GM10248 (cell line): ENCODE measurements around the gene STAMBPL1.

Experiments used
- CTCF ChIA-PET: fragments of 300-600 bp; sonication (Branson Sonifier 250); formaldehyde crosslinking; extraction: SDS; loops from one replicate; lab custom pipeline; 2021; ENCODE audit warnings: antibody characterized with exemption; lab: Yijun Ruan, JAX
- POLR2A ChIA-PET: fragments of 350-650 bp; sonication (Branson Sonifier 250); formaldehyde crosslinking; extraction: SDS; loops from one replicate; lab custom pipeline; 2020; ENCODE audit warnings: antibody characterized with exemption; lab: Yijun Ruan, JAX
- DNase-seq: peaks from one replicate; pipeline ENCODE4 v3.0.0; 2012; ENCODE audit errors: extremely low spot score
- TF ChIP-seq, protein P1 (sequence below): IDR thresholded peaks from 2 replicates; pipeline ENCODE4 v1.5.1; 2012; ENCODE audit warnings: mild to moderate bottlenecking, low read depth; ENCODE audit errors: extremely low read depth, missing control alignments, control extremely low read depth

The STAMBPL1 gene

DNA sequence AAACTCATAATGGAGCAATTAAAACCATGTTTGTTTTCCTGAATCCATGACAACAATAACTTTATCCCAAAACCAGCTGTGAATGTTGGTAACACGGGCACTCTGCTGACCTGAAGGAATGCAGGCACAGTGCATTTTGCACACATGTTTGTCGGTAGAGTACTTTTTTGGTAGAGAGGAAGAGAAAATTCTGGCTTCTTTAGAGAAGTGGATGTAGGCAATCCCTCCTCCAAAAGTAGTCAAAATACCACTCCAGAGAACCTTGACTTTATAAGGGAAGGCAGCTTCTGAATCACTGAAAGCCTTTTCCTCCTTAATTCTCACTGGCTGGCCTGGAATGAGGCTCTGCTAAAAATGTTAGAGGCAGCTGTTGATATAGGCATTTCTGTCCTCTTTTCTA is 88.3 kb downstream of the STAMBPL1 start:
- TF ChIP-seq, protein P1, sequence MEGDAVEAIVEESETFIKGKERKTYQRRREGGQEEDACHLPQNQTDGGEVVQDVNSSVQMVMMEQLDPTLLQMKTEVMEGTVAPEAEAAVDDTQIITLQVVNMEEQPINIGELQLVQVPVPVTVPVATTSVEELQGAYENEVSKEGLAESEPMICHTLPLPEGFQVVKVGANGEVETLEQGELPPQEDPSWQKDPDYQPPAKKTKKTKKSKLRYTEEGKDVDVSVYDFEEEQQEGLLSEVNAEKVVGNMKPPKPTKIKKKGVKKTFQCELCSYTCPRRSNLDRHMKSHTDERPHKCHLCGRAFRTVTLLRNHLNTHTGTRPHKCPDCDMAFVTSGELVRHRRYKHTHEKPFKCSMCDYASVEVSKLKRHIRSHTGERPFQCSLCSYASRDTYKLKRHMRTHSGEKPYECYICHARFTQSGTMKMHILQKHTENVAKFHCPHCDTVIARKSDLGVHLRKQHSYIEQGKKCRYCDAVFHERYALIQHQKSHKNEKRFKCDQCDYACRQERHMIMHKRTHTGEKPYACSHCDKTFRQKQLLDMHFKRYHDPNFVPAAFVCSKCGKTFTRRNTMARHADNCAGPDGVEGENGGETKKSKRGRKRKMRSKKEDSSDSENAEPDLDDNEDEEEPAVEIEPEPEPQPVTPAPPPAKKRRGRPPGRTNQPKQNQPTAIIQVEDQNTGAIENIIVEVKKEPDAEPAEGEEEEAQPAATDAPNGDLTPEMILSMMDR = no peak
- no peak for DNase-seq
- POLR2A ChIA-PET = no interaction called here
- CTCF ChIA-PET = interaction anchor here (1.4 to 1.6 kb wide), 2 partner anchors 19 to 35 kb away, joined by 4 to 5 read pairs; no protein-coding TSS in a partner anchor

DNA sequence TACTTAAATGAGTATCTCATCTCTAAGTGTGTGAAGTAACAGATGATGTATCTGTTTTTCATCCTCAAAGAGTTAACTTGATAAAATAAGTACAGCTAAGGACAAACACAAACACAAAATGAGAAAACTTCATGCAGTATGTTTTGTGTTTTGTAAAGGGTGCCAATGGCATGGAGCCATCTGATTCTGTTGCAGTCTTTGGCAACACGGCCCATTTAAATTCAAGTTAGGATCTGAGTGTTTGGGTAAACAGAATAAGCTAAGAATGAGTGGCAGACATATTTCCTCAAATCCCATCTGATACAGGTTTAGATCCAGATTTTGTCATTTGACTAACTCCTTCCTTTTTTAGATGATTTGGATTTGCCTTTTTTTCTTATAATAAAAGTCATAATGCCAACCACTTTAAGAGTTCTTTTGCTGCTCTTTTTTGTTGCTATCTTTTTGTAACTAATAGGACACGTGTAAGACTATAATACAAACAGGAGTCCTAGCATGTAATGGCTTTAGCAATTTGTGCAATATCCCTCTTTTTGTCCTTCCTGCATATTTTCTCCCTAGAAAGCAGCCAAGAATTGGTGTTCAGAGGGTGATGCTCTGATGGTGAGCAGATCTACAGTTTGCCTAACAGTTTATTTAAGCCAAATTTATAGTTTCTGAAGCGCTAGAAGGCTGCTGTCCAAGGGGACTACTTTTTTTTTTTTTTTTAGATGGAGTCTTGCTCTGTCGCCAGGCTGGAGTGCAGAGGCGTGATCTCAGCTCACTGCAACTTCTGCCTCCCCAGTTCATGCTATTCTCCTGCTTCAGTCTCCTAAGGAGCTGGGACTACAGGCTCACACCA is 91.4 kb downstream of the STAMBPL1 start:
- CTCF ChIA-PET = interaction anchor here (1.0 to 6.4 kb wide), 4 partner anchors 11 to 246 kb away, joined by 3 to 50 read pairs (median 4); partner anchors contain the start of gene FAS

More for the DNA sequence above, 91.4 kb downstream of the STAMBPL1 start:
- POLR2A ChIA-PET = no interaction called here
- DNase-seq = no peak
- TF ChIP-seq, protein P1 = no peak
